SHP77 (cell line): ENCODE results near the gene SFSWAP.
"Not testable (repeated sequence)": the region's sequence is repeated elsewhere in the genome, so short reads cannot be mapped to it uniquely, and the experiment has no call there.

ENCODE experiments used
- DNase-seq, 2 experiments: peaks; one replicate each; lab custom pipeline; 2025; lab: John Stamatoyannopoulos, UW

SFSWAP gene

DNA sequence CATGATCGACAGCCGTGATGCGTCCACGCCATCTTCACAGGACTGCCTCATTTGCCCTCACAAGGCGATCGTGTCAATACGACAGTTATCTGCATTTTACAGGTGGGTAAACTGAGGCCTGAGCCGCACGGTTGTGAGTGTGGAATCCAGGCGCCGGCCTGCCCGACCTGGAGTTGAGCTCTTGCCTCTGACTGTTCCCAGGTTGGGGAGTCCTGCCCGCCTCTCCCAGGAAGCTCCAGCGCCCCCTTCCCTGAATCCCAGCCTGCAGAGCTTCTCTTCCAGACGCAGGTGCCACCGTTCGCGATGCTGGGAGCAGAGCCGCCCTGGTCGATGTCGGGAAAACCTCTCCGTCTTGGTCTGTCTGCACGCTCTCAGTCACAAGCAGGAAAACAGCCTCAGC, 31.1 kb upstream of the SFSWAP start:
- not testable (repeated sequence) for DNase-seq

DNA sequence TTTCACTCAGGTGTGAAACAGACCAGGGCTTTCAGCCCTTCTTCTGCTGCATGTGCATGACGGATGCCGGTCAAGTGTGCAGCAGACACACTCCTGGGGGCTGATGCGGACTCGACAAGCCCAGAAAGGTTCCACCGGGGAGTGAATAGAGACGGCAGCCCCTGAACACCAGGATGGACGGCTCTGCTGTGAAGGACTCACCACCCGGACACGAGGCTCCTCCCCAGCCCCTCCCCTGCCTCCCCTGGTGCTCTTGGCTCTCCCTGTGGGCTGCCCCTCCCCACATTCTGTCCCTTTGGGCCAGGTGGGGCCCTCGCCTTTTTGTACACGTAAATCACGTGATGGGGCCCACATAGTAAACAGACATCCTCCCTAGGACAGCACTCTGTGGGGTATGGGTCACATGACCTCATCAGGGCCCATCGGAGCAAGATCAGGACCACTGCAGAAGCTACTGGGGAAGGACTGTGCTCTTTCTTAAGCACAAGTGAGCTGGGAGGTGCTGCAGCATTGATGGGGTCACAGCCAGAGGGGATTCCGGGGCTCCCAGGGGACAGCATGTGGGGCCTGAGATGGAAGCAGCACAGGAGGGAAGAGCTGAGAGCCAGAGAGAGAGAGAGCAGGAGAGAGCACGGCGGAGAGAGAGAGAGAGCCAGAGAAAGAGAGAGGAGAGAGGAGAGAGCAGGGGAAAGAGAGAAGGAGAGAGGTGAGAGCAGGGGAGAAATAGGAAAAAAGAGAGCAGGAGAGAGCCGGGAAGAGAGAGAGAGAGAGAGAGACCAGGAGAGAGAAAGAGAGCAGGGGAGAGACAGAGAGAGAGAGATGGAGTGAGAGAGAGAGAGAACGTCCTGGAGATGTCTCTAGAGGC, 30.3 kb upstream of the SFSWAP start:
- DNase-seq, result not testable (repeated sequence)

DNA sequence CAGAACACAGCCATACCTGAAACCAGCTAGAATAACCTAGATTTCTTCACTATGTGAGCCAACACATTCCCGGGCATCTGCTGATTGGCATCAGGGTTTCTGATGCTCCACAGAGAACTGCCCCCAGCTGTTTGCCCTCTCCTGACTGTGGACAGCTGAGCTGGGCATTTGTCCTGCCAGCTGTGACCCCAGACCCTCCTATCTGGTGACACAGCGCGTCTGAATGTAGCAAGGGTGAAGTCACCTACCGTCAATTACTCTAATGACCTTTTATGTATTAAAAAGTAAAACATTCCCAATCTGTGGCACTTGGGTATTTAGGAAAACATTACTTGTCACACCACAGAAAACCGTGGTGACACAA, 29.7 kb upstream of the SFSWAP start:
- no peak for DNase-seq

DNA sequence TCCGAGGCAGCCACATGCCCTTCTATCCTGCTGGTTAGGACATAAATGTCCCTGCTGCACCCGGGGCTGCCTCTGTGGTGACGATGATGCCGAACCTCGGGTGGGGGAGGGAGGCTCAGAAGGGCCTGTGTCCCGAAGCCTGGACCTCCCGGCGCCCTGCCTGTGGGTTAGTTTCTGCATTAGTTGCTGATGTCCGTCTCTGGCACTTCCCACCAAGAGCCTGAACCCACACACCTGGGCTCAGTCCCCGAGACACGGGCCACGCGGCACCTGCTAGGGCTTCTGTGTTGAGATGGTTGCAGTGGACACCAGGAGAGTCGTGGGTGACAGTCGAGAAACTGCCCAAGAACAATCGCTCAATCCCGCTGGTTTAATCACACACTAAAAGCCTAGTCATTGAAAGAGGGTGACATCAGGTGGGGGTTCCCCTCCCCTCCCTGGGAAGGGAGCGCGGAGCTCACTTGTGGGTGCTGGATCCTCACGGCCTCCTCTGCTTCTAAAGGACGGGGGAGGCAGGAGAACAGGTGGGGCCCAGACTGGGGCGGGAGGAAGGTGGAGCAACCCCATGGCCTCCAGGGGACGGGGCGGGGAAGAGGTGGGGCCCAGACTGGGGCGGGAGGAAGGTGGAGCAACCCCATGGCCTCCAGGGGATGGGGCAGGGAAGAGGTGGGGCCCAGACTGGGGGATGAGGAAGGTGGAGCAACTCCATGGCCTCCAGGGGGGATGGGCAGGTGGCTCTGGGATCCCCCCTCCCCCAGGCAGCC, 29.0 kb upstream of the SFSWAP start:
- DNase-seq, result not testable (repeated sequence)

DNA sequence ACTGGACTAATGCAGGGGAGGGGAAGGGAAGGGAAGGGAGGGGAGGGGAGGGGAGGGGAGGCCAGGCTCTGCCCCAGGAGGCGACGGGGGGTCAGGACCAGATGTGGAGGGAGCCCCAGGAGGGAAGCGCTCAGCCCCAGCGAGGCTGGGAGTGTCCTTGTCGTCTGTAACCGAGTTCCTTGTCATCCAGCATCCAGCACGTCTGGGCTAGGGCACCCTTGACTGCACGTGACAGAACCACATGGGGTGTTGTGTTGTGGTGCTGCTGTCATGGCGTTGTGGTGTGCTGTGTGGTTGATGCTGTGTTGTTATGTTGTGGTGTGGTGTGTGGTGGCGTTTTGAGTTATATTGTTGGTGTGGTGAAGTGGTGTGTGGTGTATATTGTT, 28.4 kb upstream of the SFSWAP start:
- DNase-seq, result no peak

DNA sequence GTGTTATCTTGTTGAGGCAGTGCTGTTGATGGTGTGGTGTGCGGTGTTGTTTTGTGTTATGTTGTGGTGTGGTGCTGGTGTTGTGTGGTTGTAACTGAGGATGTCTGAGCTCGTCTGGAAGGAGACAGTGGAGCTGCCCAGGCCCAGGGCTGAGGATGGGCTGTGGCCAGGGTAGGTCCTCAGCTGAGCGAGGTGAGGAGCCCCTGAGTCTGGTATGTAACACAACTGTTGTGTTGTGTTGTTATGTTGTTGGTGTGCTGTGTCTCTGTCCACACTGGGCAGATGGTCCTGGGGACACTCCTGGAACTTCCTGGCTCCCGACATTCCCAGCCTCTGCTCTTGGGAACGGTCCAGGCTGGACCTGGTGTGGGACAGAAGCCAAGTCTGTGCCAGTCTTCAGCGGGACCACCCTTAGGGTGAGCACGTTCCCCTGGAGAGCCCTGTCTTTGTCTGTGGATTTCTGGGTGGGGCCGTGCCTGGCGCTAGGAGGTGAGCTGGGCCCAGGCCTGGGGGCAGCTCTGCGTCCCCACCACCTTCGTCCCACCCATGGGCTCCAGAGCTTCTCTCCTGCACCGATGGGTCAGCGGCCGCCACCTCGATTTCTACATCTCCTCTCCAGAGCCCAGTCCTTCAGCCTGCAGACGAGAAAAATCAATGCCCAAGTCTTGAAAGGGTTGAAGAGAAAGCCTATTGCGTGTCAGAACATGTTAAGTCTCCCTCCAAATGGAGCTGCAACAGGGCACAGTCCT, 27.4 kb upstream of the SFSWAP start:
- DNase-seq, result no peak

DNA sequence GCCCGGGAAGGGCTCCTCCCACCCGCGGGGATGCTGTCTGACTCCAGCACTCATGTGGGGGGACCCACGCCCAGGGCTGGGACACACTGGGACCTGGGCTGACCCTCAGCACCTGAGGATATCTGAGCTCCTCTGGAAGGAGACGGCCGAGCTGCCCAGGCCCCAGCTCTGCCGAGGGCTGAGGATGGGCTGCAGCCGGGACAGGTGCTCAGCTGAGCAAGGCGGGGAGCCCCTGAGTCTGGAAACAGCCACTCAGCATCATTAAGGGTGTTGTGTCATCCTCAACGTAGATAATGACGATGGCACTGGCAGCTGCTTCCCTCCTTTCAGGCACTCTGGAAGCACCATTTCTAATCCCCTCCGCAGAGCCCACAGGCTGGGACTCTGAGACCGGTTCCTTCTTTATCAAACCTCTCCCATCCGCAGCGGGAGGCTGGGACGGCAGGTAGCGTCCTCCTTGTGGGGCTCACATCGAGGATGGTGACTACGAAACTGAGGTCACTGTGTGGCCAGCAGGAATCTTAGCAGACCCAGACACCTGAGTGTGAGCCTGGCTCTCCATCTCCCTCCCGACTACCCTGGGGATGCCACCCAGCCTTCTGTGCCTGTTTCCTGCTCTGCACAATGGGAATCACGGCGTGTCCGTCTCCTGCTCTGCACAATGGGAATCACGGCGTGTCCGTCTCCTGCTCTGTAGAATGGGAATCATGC, 26.7 kb upstream of the SFSWAP start:
- peak; percentile 15 to 21 for DNase-seq

DNA sequence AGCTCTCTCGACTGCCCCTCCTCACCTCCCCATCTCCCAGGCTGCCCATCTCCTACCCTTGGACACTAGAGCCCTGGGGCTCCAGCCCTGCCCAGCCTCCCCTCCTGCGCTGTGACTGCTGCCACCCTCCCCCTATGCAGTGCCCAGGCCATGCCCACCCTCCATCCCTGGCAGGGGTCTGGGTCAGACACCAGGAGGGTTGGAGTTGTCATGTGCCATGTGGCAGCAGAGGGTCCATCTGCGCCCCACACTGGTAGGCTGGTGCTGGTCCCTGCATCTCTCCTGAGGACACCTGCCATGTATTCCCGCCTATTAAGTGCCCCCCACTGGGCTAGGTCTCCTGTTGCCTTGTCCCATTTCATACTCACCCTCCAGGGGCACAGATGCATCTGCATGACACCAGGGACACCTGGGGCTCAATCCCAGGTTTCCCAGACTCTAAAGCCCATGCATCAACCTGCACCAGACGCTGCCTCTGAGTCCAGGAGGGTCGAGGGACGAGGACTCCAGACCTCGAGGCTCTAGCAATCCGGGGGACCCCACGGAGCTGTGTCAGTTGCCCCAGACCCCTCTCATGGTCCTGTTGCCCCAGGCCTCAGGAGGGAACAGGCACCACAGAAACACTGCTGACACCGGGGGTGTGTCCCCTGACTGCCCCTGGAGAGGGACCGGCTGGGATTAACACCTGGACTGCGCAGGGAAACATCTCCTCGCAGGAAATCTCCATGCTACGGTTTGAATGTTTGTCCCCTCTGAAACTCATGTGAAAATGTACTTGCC, 23.4 kb upstream of the SFSWAP start:
- no peak for DNase-seq

DNA sequence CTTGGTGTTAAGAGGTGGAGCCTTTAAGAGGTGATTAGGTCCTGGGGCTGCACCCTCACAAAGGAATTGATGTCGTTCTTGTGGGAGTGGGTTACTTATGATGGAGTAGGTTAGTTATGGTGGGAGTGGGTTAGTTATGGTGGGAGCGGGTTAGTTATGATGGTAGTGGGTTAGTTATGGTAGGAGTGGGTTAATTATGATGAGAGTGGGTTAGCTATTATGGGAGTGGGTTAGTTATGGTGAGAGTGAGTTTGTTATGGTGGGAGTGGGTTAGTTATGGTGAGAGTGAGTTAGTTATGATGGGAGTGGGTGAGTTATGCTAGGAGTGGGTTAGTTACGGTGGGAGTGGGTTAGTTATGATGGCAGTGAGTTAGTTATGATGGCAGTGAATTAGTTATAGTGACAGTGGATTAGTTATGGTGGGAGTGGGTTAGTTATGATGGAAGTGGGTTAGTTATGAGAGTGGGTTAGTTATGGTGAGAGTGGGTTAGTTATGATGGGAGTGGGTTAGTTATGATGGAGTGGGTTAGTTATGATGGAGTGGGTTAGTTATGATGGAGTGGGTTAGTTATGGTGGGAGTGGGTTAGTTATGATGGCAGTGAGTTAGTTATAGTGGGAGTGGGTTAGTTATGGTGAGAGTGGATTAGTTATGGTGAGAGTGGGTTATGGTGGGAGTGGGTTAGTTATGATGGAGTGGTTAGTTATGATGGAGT, 22.6 kb upstream of the SFSWAP start:
- no peak for DNase-seq

DNA sequence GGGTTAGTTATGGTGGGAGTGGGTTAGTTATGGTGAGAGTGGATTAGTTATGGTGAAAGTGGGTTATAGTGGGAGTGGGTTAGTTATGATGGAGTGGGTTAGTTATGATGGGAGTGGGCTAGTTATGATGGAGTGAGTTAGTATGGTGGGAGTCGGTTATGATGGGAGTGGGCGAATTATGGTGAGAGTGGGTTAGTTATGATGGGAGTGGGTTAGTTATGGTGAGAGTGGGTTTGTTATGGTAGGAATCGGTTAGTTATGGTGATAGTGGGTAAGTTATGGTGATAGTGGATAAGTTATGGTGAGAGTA, 22.1 kb upstream of the SFSWAP start:
- no peak for DNase-seq

DNA sequence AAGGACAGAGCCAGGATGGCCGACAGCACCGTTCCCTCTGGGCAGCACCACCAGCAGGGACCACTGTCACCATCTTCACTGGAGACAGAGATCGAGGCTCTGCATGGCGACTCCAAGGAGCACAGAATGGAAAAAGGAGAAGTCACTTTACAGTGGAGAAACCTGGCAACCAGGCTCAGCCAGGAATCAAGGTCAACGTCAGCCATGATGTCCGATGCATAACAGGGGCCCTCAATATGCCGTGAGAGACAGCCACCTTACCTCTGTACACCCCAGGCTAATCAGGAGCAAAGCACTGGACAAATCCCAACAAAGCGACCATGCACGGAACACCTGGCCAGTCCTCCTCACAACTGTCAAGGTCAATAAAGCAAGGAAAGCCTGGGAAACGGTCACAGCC, 20.6 kb upstream of the SFSWAP start:
- DNase-seq, result no peak

DNA sequence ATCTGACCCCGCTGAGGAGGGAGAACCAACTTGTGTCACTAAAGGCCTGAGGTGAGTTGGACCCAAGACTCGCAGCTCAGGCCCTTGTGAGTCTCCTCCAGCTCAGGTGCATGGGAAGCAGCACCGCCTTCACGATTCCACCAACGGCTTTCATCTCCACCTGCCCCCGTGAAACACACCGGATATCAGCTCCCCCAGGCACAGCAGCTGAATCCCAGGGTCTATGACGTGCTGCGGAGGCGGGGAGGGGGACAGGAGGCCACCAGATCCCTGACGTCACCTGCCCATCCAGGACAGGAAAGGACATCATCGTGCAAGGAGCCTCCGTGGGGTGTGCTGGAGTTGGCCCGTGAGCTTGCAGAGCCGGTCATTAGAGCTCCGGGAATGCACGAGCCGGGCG, 18.5 kb upstream of the SFSWAP start:
- DNase-seq, result no peak

DNA sequence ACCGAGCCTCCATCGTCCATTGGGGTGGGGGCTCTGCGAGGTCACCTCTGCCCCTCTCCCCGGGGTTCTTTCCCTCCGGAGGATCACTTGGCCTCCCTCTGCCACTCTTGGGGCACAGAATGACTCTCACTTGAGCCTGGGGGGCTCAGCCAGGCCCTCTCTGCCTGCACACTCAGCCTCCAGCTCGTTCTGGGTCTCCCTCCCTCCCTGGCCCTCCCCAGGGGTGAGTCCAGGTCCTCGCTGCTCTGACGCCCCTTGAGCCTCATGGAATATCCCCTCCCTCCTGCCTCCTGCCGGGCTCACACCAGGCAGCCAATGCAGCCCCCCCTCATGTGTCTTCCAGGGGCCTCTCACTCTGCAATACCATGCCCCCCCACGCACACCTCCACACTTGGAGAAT, 17.7 kb upstream of the SFSWAP start:
- no peak for DNase-seq

DNA sequence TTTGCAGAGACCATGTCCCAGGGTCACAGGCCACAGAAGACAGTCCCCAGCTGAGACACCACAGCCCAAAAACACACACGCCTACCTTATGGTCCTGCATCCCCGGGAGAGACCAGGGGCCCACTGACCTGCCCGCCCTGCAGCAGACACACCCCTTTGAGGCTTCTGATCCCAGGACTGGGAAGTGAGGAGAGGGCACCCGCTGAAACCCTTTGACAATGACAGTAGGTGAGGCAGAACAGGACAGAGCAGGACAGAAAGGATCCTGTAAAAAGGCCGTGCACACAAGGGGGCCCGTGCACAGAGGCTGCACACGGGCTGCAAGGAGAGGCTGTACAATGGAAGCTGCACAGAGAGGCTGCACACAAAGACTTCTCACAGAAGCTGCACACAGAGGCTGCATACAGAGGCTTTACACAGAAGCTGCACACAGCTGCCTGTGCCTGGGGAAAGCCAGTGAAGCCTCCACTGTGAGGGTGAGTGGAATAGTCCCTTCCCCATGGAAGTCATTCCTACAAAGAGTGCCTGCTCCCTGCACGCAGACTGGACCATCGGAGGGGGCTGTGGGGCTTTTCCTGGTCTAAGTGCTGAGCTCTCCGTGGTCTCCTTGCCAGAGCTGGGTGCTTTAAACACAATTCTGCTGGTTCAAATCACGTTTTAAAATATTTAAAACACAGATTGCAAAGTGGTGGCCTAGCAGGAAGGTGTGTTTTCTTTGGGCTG, 16.6 kb upstream of the SFSWAP start:
- DNase-seq, result no peak

DNA sequence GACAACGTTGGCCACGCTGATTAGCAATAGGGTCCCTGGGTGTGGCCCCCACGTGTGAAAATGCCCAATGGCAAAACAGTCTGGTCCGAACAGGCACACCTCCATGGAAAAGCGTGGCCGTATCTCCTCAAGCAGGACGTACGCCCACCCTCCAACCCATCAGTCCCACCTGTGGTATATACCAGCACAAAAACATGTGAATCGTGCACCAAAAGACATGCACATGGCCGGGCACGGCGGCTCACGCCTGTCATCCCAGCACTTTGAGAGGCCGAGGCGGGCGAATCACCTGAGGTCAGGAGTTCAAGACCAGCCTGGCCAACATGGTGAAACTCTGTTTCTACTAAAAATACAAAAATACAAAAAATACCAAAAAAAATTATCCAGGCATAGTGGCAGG, 14.9 kb upstream of the SFSWAP start:
- DNase-seq, result no peak

DNA sequence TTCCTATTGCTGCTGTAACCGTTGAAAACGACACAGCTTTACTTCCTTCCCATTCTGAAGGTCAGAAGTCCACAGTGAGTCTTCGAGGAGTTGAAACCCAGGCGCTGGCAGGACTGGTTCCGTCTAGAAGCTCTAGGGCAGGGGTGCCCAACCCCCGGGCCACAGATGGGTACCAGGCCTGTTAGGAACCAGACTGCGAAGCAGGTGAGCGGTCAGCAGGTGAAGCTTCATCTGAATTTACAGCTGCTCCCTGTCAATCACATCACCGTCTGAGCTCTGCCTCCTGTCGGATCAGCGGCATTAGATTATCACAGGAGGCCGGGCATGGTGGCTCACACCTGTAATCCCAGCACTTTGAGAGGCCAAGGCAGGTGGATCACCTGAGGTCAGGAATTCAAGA, 12.6 kb upstream of the SFSWAP start:
- DNase-seq, result no peak

DNA sequence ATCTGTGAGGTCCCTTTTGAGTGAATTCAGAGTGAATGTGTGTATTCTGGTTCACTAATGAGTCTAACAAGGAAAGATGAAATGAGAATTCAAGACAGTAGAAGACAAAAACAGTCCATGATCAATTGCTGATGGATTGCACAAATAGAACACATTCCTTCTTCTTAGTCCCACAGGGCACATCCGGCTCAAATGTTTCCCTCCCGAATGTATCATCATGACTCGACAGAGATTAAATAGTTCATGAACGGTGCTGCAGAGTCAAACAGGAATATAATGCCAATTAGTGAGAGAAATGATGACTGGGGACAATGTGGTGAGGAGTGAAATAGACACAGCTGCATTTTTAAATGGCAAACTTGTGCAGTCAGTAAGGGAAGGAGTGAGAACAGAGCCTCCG, 11.5 kb upstream of the SFSWAP start:
- no peak for DNase-seq

DNA sequence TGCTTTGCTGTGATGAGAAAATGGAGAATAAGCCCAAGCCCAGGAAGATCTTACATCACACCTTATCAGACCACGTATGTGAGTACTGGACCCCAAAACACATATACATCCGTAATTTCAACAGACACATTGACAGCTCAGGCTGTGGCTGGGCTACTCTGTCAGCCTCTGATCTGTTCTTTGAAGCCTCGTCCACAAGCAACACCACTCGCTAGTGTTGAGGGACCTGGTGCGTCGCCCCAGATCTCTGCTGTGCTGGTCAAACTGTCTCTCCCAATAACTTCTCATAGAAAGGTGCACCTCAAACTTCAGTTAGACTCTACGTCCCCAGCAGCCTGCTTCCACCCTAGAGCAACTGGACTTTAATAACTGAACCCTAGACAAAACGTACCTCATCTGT, 10.6 kb upstream of the SFSWAP start:
- no peak for DNase-seq

DNA sequence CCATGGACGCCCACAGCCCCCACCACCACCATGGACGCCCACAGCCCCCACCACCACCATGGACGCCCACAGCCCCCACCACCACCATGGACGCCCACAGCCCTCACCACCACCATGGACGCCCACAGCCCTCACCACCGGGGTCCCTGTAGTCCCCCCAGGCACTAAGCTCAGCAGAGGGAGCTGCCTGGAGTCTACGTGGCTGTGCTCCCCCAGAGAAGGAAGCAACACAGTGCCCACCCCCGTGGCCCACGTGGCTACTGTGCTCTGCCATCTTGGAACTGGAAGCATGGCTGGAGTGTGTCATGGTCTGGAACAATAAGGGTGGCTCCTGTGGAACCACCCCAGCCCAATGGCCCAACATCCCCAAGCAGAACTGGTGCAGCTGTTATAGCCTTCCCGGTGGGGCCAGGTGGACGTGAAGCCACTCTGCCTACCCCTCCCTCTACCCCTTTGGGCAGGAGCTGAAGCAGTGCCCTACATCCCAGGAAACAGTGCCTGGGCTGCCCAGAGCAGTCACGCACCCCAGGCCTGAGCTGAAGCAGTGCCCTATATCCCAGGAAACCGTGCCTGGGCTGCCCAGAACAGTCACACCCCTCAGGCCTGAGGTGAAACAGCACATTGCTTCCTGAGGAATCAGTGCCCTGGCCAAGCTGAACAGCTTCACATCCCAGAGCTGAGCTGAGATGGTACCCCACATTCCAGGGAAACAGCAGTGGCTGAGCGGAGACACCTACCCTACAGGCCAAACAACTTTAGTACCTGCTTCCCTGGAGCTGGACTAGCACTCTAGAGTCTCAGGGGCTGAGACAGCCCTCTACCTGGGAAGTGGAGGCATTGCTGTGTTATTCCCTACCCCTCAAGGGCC, 9.0 kb upstream of the SFSWAP start:
- DNase-seq, result no peak
